SHP77 treated with DMSO at 0.1 percent for 48 hours (cell line): ENCODE results near the gene KRTAP10-1.
"Not testable (repeated sequence)": the region's sequence is repeated elsewhere in the genome, so short reads cannot be mapped to it uniquely, and the experiment has no call there.

Experiments used
- DNase-seq: peaks from one replicate; lab custom pipeline; 2025; lab: John Stamatoyannopoulos, UW

The KRTAP10-1 gene

GRCh38 chr21:44539991-44540666 is at the start of gene KRTAP10-1:
TSS of gene KRTAP10-1 (minus strand) at chr21:44540195. CDS start at chr21:44540150, 45 bp downstream.
- no peak for DNase-seq

- DNase-seq = no peak
Observed at GRCh38 chr21:44589094-44589493, 49.1 kb upstream of the KRTAP10-1 start.

- no peak for DNase-seq
Observed at GRCh38 chr21:44585892-44586291, 45.9 kb upstream of the KRTAP10-1 start.

- no peak for DNase-seq
Observed at GRCh38 chr21:44583800-44584147, 43.8 kb upstream of the KRTAP10-1 start.

- no peak for DNase-seq
Observed at GRCh38 chr21:44583089-44583799, 43.2 kb upstream of the KRTAP10-1 start.

GRCh38 chr21:44582055-44582454 is 42.1 kb upstream of the KRTAP10-1 start:
- DNase-seq = peak; percentile 67

GRCh38 chr21:44581158-44581557 is 41.2 kb upstream of the KRTAP10-1 start:
- DNase-seq = no peak

GRCh38 chr21:44580231-44580821 is 40.3 kb upstream of the KRTAP10-1 start, which contains the start of gene KRTAP10-5:
TSS of gene KRTAP10-5 (minus strand) at chr21:44580604. CDS start at chr21:44580578, 26 bp downstream.
- DNase-seq = not testable (repeated sequence)

- DNase-seq = no peak
Observed at GRCh38 chr21:44579833-44580144, 39.8 kb upstream of the KRTAP10-1 start.

GRCh38 chr21:44579056-44579832 is 39.2 kb upstream of the KRTAP10-1 start:
- DNase-seq = no peak

GRCh38 chr21:44578371-44579055 is 38.5 kb upstream of the KRTAP10-1 start:
- no peak for DNase-seq

- DNase-seq = no peak
Observed at GRCh38 chr21:44576025-44576420, 36.0 kb upstream of the KRTAP10-1 start.

GRCh38 chr21:44575307-44576024 is 35.5 kb upstream of the KRTAP10-1 start:
- no peak for DNase-seq

- DNase-seq = no peak
Observed at GRCh38 chr21:44574457-44575306, 34.7 kb upstream of the KRTAP10-1 start.

- not testable (repeated sequence) for DNase-seq
Observed at GRCh38 chr21:44573630-44574456, 33.8 kb upstream of the KRTAP10-1 start, which contains the start of gene KRTAP10-4. TSS of gene KRTAP10-4 (plus strand) at chr21:44573729. CDS start at chr21:44573759, 30 bp downstream.

- no peak for DNase-seq
Observed at GRCh38 chr21:44572959-44573583, 33.1 kb upstream of the KRTAP10-1 start.

GRCh38 chr21:44571844-44572782 is 32.1 kb upstream of the KRTAP10-1 start:
- no peak for DNase-seq

GRCh38 chr21:44571296-44571695 is 31.3 kb upstream of the KRTAP10-1 start:
- DNase-seq = no peak
